GM23338 (cell line): Measurements from ENCODE around the gene KAT8. TPM values are rescaled to one million over a fixed set of nuclear protein-coding genes. Genes with fewer than 3 reads are reported as not detected.

Experiments used
- CREB1 ChIP-seq: fragments of 250-450 bp; sonication (Bioruptor Pico); IDR thresholded peaks from 2 replicates; pipeline ENCODE4 v1.5.0; 2020; ENCODE audit warnings: low read depth, mild to moderate bottlenecking, moderate library complexity
- CTCF ChIP-seq, 2 experiments: fragments of 200-600 bp in 1 of 2; sonication (generic) in 1 of 2; conservative IDR thresholded peaks; 2 replicates each; pipeline versions ENCODE4 v1.5.1 to v1.6.1; 2016 to 2017; ENCODE audit warnings: antibody characterized with exemption in 2 of 2, low read depth in 2 of 2, mild to moderate bottlenecking in 2 of 2, moderate library complexity in 1 of 2
- EZH2 ChIP-seq: fragments of 200-600 bp; sonication (generic); IDR thresholded peaks from one replicate; pipeline ENCODE4 v1.8.0; 2017; ENCODE audit warnings: antibody characterized with exemption, mild to moderate bottlenecking, low read depth; ENCODE audit not compliant: unreplicated experiment
- EZH2phosphoT487 ChIP-seq: fragments of 200-600 bp; sonication (generic); IDR thresholded peaks from one replicate; pipeline ENCODE4 v1.8.1; 2018; ENCODE audit warnings: antibody characterized with exemption; ENCODE audit not compliant: unreplicated experiment
- NANOG ChIP-seq: IDR thresholded peaks from 2 replicates; pipeline ENCODE4 v1.6.1; 2016; ENCODE audit warnings: antibody characterized with exemption, borderline replicate concordance
- POLR2AphosphoS5 ChIP-seq: IDR thresholded peaks from 2 replicates; pipeline ENCODE4 v1.6.1; 2016; ENCODE audit warnings: antibody characterized with exemption, low read depth
- ZNF331 ChIP-seq: fragments of 250-450 bp; sonication (Bioruptor Pico); IDR thresholded peaks from 2 replicates; pipeline ENCODE4 v1.5.0; 2020; ENCODE audit warnings: low read depth, mild to moderate bottlenecking, moderate library complexity
- polyA plus RNA-seq: library from polyadenylated mRNA; unstranded; fragments of >200 nt; fragmentation: Nextera tagmentation; extraction: Ambion mirVana; gene quantifications from 2 replicates; pipeline ENCODE4 v1.2.1, GENCODE V29; 2016
- total RNA-seq: library from RNA; depleted of rRNA; stranded (reverse); fragments of >200 nt; shearing (Covaris generic); gene quantifications from 2 replicates; pipeline ENCODE4 v1.2.3, GENCODE V29; 2014
- TF ChIP-seq, protein P1 (sequence below): fragments of 250-450 bp; sonication (Bioruptor Pico); IDR thresholded peaks from 2 replicates; pipeline ENCODE4 v1.5.0; 2020; ENCODE audit warnings: mild to moderate bottlenecking, moderate library complexity

The KAT8 gene
- total and polyA plus RNA-seq, 2 experiments from 2014 or later: 47.6 to 85.4 TPM

- no peak for TF ChIP-seq CTCF (conservative IDR thresholded peaks at IDR 0.05; ENCODE audit: low read depth in 2 of 2)
- TF ChIP-seq, protein P1, sequence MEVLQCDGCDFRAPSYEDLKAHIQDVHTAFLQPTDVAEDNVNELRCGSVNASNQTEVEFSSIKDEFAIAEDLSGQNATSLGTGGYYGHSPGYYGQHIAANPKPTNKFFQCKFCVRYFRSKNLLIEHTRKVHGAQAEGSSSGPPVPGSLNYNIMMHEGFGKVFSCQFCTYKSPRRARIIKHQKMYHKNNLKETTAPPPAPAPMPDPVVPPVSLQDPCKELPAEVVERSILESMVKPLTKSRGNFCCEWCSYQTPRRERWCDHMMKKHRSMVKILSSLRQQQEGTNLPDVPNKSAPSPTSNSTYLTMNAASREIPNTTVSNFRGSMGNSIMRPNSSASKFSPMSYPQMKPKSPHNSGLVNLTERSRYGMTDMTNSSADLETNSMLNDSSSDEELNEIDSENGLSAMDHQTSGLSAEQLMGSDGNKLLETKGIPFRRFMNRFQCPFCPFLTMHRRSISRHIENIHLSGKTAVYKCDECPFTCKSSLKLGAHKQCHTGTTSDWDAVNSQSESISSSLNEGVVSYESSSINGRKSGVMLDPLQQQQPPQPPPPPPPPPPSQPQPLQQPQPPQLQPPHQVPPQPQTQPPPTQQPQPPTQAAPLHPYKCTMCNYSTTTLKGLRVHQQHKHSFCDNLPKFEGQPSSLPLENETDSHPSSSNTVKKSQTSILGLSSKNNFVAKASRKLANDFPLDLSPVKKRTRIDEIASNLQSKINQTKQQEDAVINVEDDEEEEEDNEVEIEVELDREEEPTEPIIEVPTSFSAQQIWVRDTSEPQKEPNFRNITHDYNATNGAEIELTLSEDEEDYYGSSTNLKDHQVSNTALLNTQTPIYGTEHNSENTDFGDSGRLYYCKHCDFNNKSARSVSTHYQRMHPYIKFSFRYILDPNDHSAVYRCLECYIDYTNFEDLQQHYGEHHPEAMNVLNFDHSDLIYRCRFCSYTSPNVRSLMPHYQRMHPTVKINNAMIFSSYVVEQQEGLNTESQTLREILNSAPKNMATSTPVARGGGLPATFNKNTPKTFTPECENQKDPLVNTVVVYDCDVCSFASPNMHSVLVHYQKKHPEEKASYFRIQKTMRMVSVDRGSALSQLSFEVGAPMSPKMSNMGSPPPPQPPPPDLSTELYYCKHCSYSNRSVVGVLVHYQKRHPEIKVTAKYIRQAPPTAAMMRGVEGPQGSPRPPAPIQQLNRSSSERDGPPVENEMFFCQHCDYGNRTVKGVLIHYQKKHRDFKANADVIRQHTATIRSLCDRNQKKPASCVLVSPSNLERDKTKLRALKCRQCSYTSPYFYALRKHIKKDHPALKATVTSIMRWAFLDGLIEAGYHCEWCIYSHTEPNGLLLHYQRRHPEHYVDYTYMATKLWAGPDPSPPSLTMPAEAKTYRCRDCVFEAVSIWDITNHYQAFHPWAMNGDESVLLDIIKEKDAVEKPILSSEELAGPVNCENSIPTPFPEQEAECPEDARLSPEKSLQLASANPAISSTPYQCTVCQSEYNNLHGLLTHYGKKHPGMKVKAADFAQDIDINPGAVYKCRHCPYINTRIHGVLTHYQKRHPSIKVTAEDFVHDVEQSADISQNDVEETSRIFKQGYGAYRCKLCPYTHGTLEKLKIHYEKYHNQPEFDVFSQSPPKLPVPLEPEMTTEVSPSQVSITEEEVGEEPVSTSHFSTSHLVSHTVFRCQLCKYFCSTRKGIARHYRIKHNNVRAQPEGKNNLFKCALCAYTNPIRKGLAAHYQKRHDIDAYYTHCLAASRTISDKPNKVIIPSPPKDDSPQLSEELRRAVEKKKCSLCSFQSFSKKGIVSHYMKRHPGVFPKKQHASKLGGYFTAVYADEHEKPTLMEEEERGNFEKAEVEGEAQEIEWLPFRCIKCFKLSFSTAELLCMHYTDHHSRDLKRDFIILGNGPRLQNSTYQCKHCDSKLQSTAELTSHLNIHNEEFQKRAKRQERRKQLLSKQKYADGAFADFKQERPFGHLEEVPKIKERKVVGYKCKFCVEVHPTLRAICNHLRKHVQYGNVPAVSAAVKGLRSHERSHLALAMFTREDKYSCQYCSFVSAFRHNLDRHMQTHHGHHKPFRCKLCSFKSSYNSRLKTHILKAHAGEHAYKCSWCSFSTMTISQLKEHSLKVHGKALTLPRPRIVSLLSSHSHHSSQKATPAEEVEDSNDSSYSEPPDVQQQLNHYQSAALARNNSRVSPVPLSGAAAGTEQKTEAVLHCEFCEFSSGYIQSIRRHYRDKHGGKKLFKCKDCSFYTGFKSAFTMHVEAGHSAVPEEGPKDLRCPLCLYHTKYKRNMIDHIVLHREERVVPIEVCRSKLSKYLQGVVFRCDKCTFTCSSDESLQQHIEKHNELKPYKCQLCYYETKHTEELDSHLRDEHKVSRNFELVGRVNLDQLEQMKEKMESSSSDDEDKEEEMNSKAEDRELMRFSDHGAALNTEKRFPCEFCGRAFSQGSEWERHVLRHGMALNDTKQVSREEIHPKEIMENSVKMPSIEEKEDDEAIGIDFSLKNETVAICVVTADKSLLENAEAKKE (CRISPR knock-in tag): no peak
- TF ChIP-seq POLR2AphosphoS5: no peak
- TF ChIP-seq CREB1 (CRISPR knock-in tag): no peak
- no peak for TF ChIP-seq EZH2phosphoT487
- no peak for TF ChIP-seq EZH2
- no peak for TF ChIP-seq ZNF331 (CRISPR knock-in tag)
- TF ChIP-seq NANOG: no peak
Observed at GRCh38 chr16:31145398-31145990, 28.0 kb downstream of the KAT8 start (continued).
